Caco-2 (cell line): Measurements from ENCODE around the gene TRNP1. TPM values are rescaled to one million over a fixed set of nuclear protein-coding genes. Genes with fewer than 3 reads are reported as not detected.

Experiments
- BruUV-seq: library from RNA; stranded (reverse); fragments of 400-500 nt; replicated peaks from 2 replicates; lab custom pipeline; 2021; lab: Mats Ljungman, UMichigan
- CTCF ChIA-PET: fragments of 300-600 bp; sonication (Branson Sonifier 250); formaldehyde crosslinking; loops from one replicate; lab custom pipeline; 2022; ENCODE audit warnings: antibody characterized with exemption; lab: Charles Lee
- POLR2A ChIA-PET: fragments of 300-600 bp; sonication (Branson Sonifier 250); formaldehyde crosslinking; loops from one replicate; lab custom pipeline; 2022; ENCODE audit warnings: antibody characterized with exemption; lab: Charles Lee
- DNase-seq, 2 experiments: peaks; one replicate each; pipeline versions ENCODE4 v3.0.0 to v3.0.0-alpha.2; 2020 to 2022
- H3K27me3 ChIP-seq: replicated peaks from 2 replicates; pipeline ENCODE4 v1.6.0; 2011; ENCODE audit warnings: low read length; ENCODE audit not compliant: control insufficient read depth, insufficient read depth
- H3K36me3 ChIP-seq: 2 replicates; pipeline ENCODE4 v1.5.1; 2011; ENCODE audit warnings: low read length; ENCODE audit not compliant: control insufficient read depth, insufficient read depth
- H3K4me1 ChIP-seq: fragments of 250-450 bp; sonication (Bioruptor Pico); 2 replicates; pipeline ENCODE4 v1.5.1; 2020; ENCODE audit warnings: mild to moderate bottlenecking
- H3K4me3 ChIP-seq: 2 replicates; pipeline ENCODE4 v1.5.1; 2011; ENCODE audit warnings: low read depth, mild to moderate bottlenecking, control low read depth, low read length
- H3K9me3 ChIP-seq: fragments of 250-450 bp; sonication (Bioruptor Pico); 2 replicates; pipeline ENCODE4 v1.5.1; 2020; ENCODE audit warnings: mild to moderate bottlenecking, moderate library complexity
- H3K27ac Mint-ChIP-seq: one replicate; pipeline ENCODE4 v1.8.0; 2022; ENCODE audit warnings: mixed read lengths; ENCODE audit not compliant: unreplicated experiment
- H3K27me3 Mint-ChIP-seq: one replicate; pipeline ENCODE4 v1.8.0; 2022; ENCODE audit warnings: mixed read lengths; ENCODE audit not compliant: insufficient read depth, unreplicated experiment
- H3K36me3 Mint-ChIP-seq: one replicate; pipeline ENCODE4 v1.8.0; 2022; ENCODE audit warnings: mild to moderate bottlenecking, mixed read lengths; ENCODE audit not compliant: insufficient read depth, unreplicated experiment
- H3K4me1 Mint-ChIP-seq: one replicate; pipeline ENCODE4 v1.8.0; 2022; ENCODE audit warnings: low read depth, mixed read lengths; ENCODE audit not compliant: unreplicated experiment
- H3K4me3 Mint-ChIP-seq: one replicate; pipeline ENCODE4 v1.8.0; 2022; ENCODE audit warnings: mild to moderate bottlenecking, moderate library complexity, mixed read lengths; ENCODE audit not compliant: unreplicated experiment
- H3K9me3 Mint-ChIP-seq: one replicate; pipeline ENCODE4 v1.8.0; 2022; ENCODE audit warnings: mixed read lengths; ENCODE audit not compliant: unreplicated experiment
- intact Hi-C: fragments of 100-400 bp; cut with micrococcal nuclease; formaldehyde crosslinking; loops from one replicate; pipeline ENCODE4 v1.10.0; 2022; ENCODE audit not compliant: unreplicated experiment
- total RNA-seq: library from RNA; stranded (reverse); gene quantifications from 2 replicates; pipeline ENCODE4 v1.2.3, GENCODE V29; 2022
- TF ChIP-seq, protein P1 (sequence below), 2 experiments: fragments of 200-600 bp in 1 of 2; IDR thresholded peaks; 1 replicate in 1 of 2; 2 replicates in 1 of 2; pipeline versions ENCODE4 v1.5.1 to v1.8.0; 2011 to 2022; ENCODE audit warnings: antibody characterized with exemption in 1 of 2, control low read depth in 1 of 2, inconsistent platforms in 1 of 2, low read depth in 1 of 2, low read length in 1 of 2, mild to moderate bottlenecking in 1 of 2, moderate library complexity in 1 of 2; ENCODE audit not compliant: insufficient read depth in 1 of 2, severe bottlenecking in 1 of 2, unreplicated experiment in 1 of 2

TRNP1 gene
- total RNA-seq, 1 experiment from 2014 or later: 23.6 TPM

DNA sequence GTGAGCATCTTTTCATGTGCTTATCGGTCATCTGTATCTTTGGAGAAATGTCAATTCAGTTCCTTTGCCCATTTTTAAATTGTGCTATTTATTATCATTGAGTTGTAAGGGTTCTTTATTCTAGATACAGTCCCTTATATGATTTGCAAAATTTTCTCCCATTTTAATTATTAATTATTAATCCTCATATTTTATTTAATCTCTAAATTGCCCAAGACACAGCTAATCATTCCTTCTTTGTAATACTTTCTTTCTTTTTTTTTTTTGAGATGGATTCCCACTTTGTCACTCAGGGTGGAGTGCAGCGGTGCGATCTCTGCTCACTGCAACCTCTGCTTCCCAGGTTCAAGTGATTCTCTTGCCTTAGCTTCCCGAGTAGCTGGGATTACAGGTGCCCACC is 32.2 kb downstream of the TRNP1 start:
- no TSS peak for BruUV-seq
- TF ChIP-seq, protein P1, sequence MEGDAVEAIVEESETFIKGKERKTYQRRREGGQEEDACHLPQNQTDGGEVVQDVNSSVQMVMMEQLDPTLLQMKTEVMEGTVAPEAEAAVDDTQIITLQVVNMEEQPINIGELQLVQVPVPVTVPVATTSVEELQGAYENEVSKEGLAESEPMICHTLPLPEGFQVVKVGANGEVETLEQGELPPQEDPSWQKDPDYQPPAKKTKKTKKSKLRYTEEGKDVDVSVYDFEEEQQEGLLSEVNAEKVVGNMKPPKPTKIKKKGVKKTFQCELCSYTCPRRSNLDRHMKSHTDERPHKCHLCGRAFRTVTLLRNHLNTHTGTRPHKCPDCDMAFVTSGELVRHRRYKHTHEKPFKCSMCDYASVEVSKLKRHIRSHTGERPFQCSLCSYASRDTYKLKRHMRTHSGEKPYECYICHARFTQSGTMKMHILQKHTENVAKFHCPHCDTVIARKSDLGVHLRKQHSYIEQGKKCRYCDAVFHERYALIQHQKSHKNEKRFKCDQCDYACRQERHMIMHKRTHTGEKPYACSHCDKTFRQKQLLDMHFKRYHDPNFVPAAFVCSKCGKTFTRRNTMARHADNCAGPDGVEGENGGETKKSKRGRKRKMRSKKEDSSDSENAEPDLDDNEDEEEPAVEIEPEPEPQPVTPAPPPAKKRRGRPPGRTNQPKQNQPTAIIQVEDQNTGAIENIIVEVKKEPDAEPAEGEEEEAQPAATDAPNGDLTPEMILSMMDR (IDR thresholded peaks at IDR 0.05; ENCODE audit: insufficient read depth in 1 of 2, low read depth in 1 of 2, low read length in 1 of 2, severe bottlenecking in 1 of 2, unreplicated experiment in 1 of 2): no peak
- POLR2A ChIA-PET: no interaction called here
- CTCF ChIA-PET: no interaction called here
- Histone ChIP-seq H3K4me1 (peaks cover 9% of the 10 kb centered on the region; the same call in 1 of the 2 replicates), H3K36me3 (no peaks in the 10 kb centered on the region), H3K27me3 (no peaks in the 10 kb centered on the region), H3K4me3 (no peak overlapping the region), H3K9me3 (no peaks in the 10 kb centered on the region)
- no peaks in the 10 kb centered on the region for H3K9me3 Mint-ChIP-seq
- no peak overlapping the region for H3K27ac Mint-ChIP-seq
- H3K36me3 Mint-ChIP-seq: no peaks in the 10 kb centered on the region
- intact Hi-C loops: no loop called here
- DNase-seq: no peak
- H3K4me3 Mint-ChIP-seq: no peak overlapping the region
- peaks cover 24% of the 10 kb centered on the region for H3K4me1 Mint-ChIP-seq
- H3K27me3 Mint-ChIP-seq: no peaks in the 10 kb centered on the region

DNA sequence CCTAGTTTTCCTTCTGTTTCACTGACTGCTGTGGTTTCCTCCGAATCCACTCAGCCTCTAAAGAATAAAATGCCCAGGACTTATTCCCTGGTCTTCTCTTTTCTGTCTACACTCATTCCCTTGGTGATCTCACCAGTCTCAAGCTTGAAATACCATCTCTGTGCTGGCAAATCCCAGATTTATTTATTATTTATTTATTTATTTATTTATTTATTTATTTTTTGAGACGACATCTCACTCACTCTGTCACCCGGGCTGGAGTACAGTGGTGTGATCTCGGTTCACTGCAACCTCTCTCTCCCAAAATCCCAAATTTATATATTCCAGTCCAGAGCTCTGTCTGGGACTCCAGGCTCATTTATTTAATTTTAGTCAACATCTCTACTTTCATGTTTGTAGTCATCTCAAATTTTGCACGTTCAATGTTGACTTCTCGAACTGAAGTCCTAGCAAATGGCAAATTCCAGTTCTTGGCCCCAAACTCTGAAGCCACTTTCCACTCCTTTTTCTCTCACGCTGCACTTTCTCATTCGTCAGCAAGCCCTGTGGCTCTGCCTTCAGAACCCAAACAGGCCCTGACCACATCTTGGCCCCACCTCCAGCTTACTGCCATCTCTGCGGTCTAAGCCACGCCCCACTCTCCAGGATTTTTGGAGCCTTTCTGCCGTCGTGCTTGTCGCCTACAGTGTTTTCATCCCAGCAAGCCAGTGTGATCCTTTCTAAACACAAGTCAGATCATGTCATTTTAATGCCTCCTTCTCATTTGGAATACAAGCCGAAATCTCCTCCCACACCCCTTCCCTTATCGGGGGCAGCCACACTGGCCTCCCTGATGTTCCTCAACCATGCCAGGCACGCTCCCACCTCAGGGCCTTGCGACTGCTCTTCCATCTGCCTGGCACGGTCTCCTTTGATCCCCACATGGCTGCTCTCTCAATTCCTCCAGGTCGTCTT is 33.4 kb downstream of the TRNP1 start:
- Histone ChIP-seq H3K9me3 (no peaks in the 10 kb centered on the region), H3K4me1 (peaks cover 9% of the 10 kb centered on the region; the same call in 1 of the 2 replicates), H3K4me3 (no peak overlapping the region), H3K27me3 (no peaks in the 10 kb centered on the region), H3K36me3 (no peaks in the 10 kb centered on the region)
- POLR2A ChIA-PET: interaction anchor here (2.0 kb wide), 1 partner anchor 14 kb away, joined by 7 read pairs; the partner anchor contains the start of gene TENT5B
- Mint-ChIP-seq H3K27me3 (no peaks in the 10 kb centered on the region), H3K27ac (peak overlapping the region; percentile 74), H3K4me3 (peak overlapping the region; percentile 46), H3K36me3 (no peaks in the 10 kb centered on the region), H3K9me3 (no peaks in the 10 kb centered on the region), H3K4me1 (peaks cover 14% of the 10 kb centered on the region)
- TF ChIP-seq, protein P1 (IDR thresholded peaks at IDR 0.05; ENCODE audit: insufficient read depth in 1 of 2, low read depth in 1 of 2, low read length in 1 of 2, severe bottlenecking in 1 of 2, unreplicated experiment in 1 of 2): no peak
- DNase-seq: peak in 1 of 2 experiments; percentile 28
- CTCF ChIA-PET: interaction anchor here (0.7 kb wide), 1 partner anchor 30 kb away, joined by 3 read pairs; no protein-coding TSS in a partner anchor
- no TSS peak for BruUV-seq
- intact Hi-C loops: no loop called here

DNA sequence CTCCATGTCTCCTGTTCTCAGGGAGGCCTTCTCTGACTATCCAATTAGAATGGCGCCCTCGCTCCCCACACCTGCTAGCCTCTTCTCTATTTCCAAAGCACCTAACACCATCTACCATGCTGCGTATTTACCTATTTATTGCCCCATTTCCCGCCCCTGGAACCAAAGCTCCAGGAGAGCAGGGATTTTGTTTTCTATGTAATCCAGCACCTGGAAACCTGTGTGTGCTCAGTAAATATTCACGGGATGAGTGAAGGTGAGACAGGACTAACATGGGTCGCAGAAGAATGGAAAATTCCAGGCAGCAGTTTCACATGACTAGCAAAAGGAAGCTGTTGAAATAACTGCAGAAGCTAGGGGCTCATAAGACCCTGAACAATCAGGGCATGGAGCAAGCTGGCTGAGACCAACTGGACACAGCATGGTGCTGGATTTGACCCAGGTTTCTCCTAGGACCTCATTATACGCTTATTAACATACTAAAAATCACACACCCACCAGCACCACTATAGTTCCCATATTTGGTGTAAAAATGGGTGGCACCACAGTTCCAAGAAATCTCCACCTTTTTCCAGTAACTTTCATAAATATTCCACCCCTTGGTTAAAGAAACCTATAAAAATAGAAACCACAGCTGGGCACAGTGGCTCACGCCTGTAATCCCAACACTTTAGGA is 34.2 kb downstream of the TRNP1 start:
- CTCF ChIA-PET: interaction anchor here (0.7 to 0.9 kb wide), 2 partner anchors 15 to 30 kb away, joined by 3 to 5 read pairs; partner anchors contain the start of gene TENT5B
- no peaks in the 10 kb centered on the region for H3K9me3 ChIP-seq
- POLR2A ChIA-PET: interaction anchor here (2.0 kb wide), 1 partner anchor 15 kb away, joined by 7 read pairs; the partner anchor contains the start of gene TENT5B
- BruUV-seq: no TSS peak
- TF ChIP-seq, protein P1 (IDR thresholded peaks at IDR 0.05; ENCODE audit: insufficient read depth in 1 of 2, low read depth in 1 of 2, low read length in 1 of 2, severe bottlenecking in 1 of 2, unreplicated experiment in 1 of 2): no peak
- peaks cover 9% of the 10 kb centered on the region; the same call in 1 of the 2 replicates for H3K4me1 ChIP-seq
- H3K4me3 ChIP-seq: no peak overlapping the region
- Mint-ChIP-seq H3K27me3 (no peaks in the 10 kb centered on the region), H3K36me3 (no peaks in the 10 kb centered on the region), H3K9me3 (no peaks in the 10 kb centered on the region), H3K4me1 (peaks cover 11% of the 10 kb centered on the region), H3K4me3 (peak overlapping the region; percentile 46), H3K27ac (peak overlapping the region; percentile 74)
- intact Hi-C loops: no loop called here
- no peaks in the 10 kb centered on the region for H3K27me3 ChIP-seq
- peak in 1 of 2 experiments; percentile 26 for DNase-seq
- H3K36me3 ChIP-seq: no peaks in the 10 kb centered on the region
